MG63 (cell line): Measurements from ENCODE around the gene HLCS. TPM values are rescaled to one million over a fixed set of nuclear protein-coding genes. Genes with fewer than 3 reads are reported as not detected.

Experiments
- DNase-seq: peaks from one replicate; pipeline ENCODE4 v3.0.0-alpha.2; 2020
- H3K27me3 ChIP-seq: fragments of 250-450 bp; sonication (Bioruptor Pico); 2 replicates; pipeline ENCODE4 v1.5.1; 2020; ENCODE audit warnings: mild to moderate bottlenecking, moderate library complexity
- H3K36me3 ChIP-seq: fragments of 250-450 bp; sonication (Bioruptor Pico); 2 replicates; pipeline ENCODE4 v1.5.1; 2020; ENCODE audit warnings: mild to moderate bottlenecking, moderate library complexity
- H3K4me3 ChIP-seq: fragments of 250-450 bp; sonication (Bioruptor Pico); 2 replicates; pipeline ENCODE4 v1.5.1; 2020; ENCODE audit warnings: mild to moderate bottlenecking, moderate library complexity
- H3K9me3 ChIP-seq: fragments of 250-450 bp; sonication (Bioruptor Pico); 2 replicates; pipeline ENCODE4 v1.5.1; 2020; ENCODE audit warnings: mild to moderate bottlenecking, moderate library complexity
- total RNA-seq: library from RNA; depleted of rRNA; stranded (reverse); fragments of >200 nt; shearing (Covaris generic); gene quantifications from 2 replicates; pipeline ENCODE4 v1.2.3, GENCODE V29; 2014; ENCODE audit warnings: low replicate concordance

HLCS gene
- total RNA-seq, 1 experiment from 2014 or later = 5.2 TPM

DNA sequence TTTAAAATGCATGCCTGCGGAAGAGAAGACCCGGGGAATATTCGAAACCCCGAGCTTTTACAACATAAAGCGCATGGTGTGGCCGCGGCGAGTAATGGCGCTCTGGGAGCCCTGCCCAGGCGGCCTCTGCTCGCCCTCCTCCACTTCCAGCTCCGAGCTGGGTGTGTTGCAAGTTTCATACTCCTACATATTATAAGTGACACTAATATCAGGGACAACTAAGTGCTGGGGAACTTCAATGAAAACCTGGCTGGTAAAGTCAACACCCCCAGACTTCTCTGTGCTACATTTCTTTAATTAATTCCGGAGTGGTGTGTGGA, 255.8 kb downstream of the HLCS start:
- H3K9me3 ChIP-seq = no peaks in the 10 kb centered on the region
- no peaks in the 10 kb centered on the region for H3K27me3 ChIP-seq
- DNase-seq = peak; percentile 49
- peak overlapping the region; percentile 29 for H3K4me3 ChIP-seq
- peaks cover 36% of the 10 kb centered on the region for H3K36me3 ChIP-seq

GRCh38 chr21:36709868-36710728, 256.4 kb downstream of the HLCS start:
- H3K36me3 ChIP-seq = peaks cover 36% of the 10 kb centered on the region
- H3K27me3 ChIP-seq = no peaks in the 10 kb centered on the region
- no peaks in the 10 kb centered on the region for H3K9me3 ChIP-seq
- no peak for DNase-seq
- peak overlapping the region; percentile 29 for H3K4me3 ChIP-seq

DNA sequence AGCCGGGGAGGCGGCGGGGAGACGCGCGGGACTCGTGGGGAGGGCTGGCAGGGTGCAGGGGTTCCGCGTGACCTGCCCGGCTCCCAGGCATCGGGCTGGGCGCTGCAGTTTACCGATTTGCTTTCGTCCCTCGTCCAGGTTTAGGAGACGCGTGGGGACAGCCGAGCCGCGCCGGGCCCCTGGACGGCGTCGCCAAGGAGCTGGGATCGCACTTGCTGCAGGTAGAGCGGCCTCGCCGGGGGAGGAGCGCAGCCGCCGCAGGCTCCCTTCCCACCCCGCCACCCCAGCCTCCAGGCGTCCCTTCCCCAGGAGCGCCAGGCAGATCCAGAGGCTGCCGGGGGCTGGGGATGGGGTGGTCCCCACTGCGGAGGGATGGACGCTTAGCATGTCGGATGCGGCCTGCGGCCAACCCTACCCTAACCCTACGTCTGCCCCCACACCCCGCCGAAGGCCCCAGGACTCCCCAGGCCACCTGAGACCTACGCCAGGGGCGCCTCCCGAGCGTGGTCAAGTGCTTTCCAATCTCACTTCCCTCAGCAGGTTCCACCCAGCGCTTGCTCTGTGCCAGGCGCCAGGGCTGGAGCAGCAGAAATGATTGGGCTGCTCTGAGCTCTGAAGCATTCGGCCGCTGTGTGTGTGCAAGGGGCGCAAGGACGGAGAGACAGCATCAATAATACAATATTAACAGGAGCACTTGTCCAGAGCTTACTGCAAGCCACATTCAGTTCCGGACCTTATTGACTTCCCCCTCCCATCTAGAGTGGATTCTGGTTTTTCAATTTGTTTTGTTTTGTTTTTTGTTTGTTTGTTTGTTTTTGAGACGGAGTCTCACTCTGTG, 257.2 kb downstream of the HLCS start:
- Histone ChIP-seq H3K36me3 (peaks cover 33% of the 10 kb centered on the region), H3K27me3 (no peaks in the 10 kb centered on the region), H3K4me3 (no peak overlapping the region), H3K9me3 (no peaks in the 10 kb centered on the region)
- DNase-seq = no peak

DNA sequence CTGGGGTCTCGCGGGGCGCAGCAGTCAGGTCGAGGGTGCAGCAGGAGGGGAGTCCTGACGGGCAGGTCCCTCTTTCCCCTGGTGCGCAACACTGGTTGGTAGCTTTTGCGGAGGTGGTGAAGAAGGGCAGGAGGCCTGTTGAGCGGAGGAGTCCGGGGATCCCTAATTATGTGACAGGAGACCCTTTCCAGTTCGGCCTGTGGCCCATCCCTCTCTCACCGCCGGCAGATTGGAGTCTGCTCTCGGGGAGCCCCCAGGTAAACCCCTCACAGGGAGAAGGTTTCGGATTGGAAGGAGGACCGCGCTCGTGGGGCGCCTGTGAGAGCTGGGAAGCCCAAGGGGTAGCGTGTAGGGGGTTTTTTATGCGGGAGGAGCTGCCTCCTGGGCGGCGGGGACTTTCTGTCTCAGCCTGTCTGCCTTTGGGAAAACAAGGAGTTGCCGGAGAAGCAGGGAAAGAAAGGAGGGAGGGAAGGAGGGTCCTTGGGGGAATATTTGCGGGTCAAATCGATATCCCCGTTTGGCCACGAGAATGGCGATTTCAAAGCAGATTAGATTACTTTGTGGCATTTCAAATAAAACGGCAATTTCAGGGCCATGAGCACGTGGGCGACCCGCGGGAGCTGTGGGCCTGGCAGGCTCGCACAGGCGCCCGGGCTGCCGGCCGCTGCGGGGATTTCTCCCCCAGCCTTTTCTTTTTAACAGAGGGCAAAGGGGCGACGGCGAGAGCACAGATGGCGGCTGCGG, 258.0 kb downstream of the HLCS start:
- no peaks in the 10 kb centered on the region for H3K9me3 ChIP-seq
- H3K27me3 ChIP-seq = no peaks in the 10 kb centered on the region
- peaks cover 34% of the 10 kb centered on the region for H3K36me3 ChIP-seq
- no peak overlapping the region for H3K4me3 ChIP-seq
- no peak for DNase-seq

GRCh38 chr21:36707763-36708285, 258.6 kb downstream of the HLCS start:
- Histone ChIP-seq H3K4me3 (no peak overlapping the region), H3K9me3 (no peaks in the 10 kb centered on the region), H3K27me3 (no peaks in the 10 kb centered on the region), H3K36me3 (peaks cover 28% of the 10 kb centered on the region)
- no peak for DNase-seq

- no peak for DNase-seq
- Histone ChIP-seq H3K27me3 (no peaks in the 10 kb centered on the region), H3K9me3 (no peaks in the 10 kb centered on the region), H3K4me3 (no peak overlapping the region), H3K36me3 (peaks cover 21% of the 10 kb centered on the region)
Observed at GRCh38 chr21:36706951-36707762, 259.3 kb downstream of the HLCS start.

DNA sequence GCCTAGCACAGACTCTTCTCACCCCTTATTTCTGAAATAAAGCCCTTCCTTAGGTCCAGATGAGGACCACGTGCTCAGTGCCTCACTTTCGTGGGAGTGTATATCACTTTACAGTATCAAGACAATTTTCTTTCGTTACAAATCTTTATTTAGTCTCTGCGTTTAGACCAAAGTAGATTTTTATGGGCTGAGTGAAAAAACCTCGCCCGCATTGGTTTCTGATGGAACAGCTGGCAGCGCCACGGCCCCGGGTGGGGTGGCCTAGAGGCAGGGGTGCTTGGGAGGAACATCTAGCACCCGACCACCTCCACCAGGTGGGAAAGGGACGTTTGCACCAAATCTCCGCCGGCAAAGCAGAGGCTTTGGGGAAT, 260.0 kb downstream of the HLCS start:
- Histone ChIP-seq H3K27me3 (no peaks in the 10 kb centered on the region), H3K36me3 (peaks cover 20% of the 10 kb centered on the region), H3K9me3 (no peaks in the 10 kb centered on the region), H3K4me3 (no peak overlapping the region)
- DNase-seq = no peak

DNA sequence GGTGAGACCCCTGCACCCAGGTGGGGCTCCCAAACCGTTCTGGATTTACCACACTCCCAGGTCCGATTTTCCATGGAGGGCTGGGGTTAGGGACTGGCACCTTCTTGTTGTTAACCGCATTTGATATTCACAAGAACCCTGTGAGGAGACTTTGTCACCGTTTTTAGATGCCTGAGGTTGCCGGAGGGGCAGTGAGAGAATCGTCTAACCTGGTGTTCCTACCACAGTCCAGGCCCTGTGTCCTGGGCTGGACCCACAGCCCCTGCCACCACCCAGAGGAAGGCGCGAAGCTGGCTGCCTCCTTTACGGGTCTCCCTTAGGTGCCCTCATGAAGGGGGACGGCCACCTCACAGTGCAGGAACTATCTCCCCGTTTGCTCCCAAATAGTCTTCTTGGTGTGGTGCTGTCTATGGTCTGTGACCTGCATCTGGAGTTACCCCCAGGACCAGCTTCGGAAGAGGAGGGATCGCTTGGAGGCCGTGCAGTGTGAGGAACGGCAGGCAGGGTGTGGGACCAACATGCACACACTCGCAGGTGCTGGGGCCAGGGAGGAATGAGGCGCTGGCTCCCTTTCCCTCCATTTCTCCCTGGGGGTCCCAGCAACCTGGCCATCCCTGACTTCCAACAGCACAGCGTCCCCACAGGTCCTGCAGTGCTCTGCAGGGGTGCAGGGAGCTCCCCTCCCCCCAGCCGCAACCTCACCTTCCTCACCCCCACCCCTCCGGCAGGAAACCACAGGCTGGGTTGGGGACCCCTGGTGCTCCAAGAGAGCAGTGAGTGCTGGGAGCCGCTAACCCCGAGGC, 260.6 kb downstream of the HLCS start:
- H3K4me3 ChIP-seq = no peak overlapping the region
- H3K27me3 ChIP-seq = no peaks in the 10 kb centered on the region
- DNase-seq = no peak
- no peaks in the 10 kb centered on the region for H3K9me3 ChIP-seq
- H3K36me3 ChIP-seq = peaks cover 24% of the 10 kb centered on the region

DNA sequence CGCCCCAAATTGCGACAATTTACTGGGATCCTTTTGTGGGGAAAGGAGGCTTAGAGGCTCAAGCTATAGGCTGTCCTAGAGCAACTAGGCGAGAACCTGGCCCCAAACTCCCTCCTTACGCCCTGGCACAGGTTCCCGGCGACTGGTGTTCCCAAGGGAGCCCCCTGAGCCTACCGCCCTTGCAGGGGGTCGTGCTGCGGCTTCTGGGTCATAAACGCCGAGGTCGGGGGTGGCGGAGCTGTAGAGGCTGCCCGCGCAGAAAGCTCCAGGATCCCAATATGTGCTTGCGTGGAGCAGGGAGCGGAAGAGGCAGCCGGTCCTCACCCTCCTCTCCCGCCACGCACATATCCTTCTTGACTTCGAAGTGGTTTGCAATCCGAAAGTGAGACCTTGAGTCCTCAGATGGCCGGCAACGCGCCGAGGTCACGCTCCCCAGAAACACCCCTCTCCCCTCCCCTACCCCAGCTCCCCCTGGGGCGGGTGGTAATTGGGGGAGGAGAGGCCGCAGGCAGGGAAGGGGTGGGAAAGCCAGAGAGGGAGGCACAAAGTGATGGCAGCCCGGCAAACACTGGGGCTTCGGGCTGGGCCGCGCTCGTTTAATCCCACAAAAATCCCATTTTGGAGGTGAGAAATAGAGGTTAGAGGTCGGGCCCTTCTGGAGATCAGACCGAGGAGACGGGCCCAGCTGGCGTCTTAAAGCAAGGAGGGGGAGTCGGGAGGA, 261.4 kb downstream of the HLCS start:
- Histone ChIP-seq H3K36me3 (peaks cover 26% of the 10 kb centered on the region), H3K4me3 (no peak overlapping the region), H3K27me3 (no peaks in the 10 kb centered on the region), H3K9me3 (no peaks in the 10 kb centered on the region)
- DNase-seq = no peak

GRCh38 chr21:36704281-36704957, 262.1 kb downstream of the HLCS start:
- DNase-seq = no peak
- no peaks in the 10 kb centered on the region for H3K9me3 ChIP-seq
- no peaks in the 10 kb centered on the region for H3K27me3 ChIP-seq
- no peak overlapping the region for H3K4me3 ChIP-seq
- peaks cover 19% of the 10 kb centered on the region for H3K36me3 ChIP-seq

DNA sequence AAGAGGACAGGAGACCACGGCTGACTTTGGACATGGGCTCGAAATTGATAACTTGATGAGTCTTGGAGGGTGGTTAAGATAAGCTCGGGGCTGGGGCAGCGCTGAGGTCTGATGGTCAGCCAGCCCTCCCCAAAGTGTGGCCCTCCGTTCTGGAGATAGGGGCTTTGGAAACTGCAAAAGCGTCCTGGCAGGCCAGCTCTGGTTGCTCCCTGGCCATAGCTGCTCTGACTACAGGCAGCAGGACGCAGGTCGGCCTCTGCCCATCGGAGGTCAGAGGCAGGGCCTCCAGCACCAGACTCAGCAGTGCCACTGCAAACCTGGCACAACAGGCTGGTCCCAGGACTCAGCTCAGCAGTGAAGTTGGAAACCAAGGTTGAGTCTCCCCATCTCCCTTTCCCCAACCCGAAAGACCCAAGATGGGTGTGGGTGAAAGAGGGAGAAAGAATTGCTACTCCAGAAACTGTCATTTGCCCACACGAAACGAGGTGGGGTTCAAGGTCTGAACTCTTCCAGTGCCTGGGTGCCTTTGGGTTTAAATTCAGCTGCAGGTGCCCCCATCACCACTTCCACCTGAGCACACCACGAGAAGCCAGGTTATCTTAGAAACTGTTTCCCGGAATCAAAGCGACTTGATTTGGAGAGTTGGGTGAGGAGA, 262.7 kb downstream of the HLCS start:
- no peaks in the 10 kb centered on the region for H3K27me3 ChIP-seq
- no peak for DNase-seq
- no peaks in the 10 kb centered on the region for H3K9me3 ChIP-seq
- peaks cover 18% of the 10 kb centered on the region for H3K36me3 ChIP-seq
- H3K4me3 ChIP-seq = no peak overlapping the region

DNA sequence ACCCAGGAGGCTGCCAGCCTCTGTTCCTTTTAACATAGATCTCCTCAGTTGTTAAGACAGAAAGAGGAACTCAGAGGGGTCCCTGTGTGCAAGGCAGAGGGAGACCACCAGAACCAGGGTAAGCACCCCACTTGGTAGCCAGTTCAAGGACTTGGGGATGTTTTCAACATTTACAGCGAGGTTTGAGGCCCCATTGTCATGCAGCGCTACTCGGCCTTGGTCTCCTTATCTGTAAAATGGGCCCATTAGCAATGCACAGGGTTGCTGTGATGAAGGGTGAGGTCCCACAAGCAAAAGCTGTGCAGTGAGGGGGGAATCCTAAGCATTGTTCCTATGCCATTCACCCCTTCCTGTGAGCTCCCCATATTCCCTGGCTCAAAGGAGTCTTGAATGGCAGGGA, 263.3 kb downstream of the HLCS start:
- Histone ChIP-seq H3K9me3 (no peaks in the 10 kb centered on the region; the same call in 1 of the 2 replicates), H3K27me3 (no peaks in the 10 kb centered on the region), H3K36me3 (peaks cover 18% of the 10 kb centered on the region), H3K4me3 (no peak overlapping the region)
- no peak for DNase-seq

GRCh38 chr21:36702622-36702968, 263.9 kb downstream of the HLCS start:
- H3K4me3 ChIP-seq = peak overlapping the region; percentile 70
- H3K9me3 ChIP-seq = no peaks in the 10 kb centered on the region; the same call in 1 of the 2 replicates
- no peak for DNase-seq
- H3K36me3 ChIP-seq = peaks cover 18% of the 10 kb centered on the region
- no peaks in the 10 kb centered on the region for H3K27me3 ChIP-seq
